ENCODE data around the gene IQCH. TPM values are rescaled to one million over a fixed set of nuclear protein-coding genes. Genes with fewer than 3 reads are reported as not detected.

IQCH gene
- total and polyA plus RNA-seq, 2 experiments from 2014 or later = 2.1 to 4.1 TPM

DNA sequence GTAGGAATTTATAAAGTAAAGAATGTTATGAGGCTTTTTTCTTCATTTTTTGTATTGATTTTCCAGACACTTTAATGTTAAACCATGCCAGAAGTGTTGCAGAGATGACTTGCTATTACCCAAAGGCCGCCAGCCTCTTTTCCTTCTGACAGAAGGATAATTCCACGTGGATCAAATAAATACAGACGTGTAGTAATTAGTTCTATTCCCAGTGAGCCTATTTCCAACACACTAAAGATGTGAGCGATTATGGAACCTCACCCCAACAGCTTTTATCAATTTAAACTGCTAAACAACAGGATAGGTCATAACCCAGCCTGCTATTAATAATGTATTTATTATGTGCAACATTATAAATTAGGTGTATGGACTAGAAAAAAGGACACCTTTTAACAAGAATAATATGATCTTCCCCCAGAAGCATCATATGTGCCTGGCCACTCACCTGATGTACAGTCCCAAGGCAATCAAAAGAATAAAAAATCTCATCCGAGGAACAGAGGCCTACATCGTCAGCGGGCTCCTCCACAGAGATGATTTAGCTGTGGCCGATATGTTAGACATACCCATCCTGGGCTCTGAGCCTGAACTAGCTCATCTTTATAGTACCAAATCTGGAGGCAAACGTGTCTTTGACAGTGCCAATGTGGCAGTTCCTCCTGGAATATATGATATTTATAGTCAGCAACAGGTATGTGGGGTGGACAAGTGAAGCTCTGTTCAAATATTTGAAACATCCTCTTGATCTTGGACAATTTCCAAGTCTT is 140.5 kb downstream of the IQCH start:
- Histone ChIP-seq H4K20me1 (ENCODE audit: insufficient read depth) (no peaks in the 10 kb centered on the region), H3K4me1 (ENCODE audit: insufficient read depth) (no peaks in the 10 kb centered on the region), H3K27me3 (replicated peaks; ENCODE audit: insufficient read depth) (no peaks in the 10 kb centered on the region), H2AFZ (no peak overlapping the region), H3K79me2 (ENCODE audit: insufficient read depth) (no peaks in the 10 kb centered on the region), H3K9me2 (ENCODE audit: insufficient read depth) (no peaks in the 10 kb centered on the region), H3K4me3 (no peak overlapping the region), H3K27ac (no peak overlapping the region), H3K9me3 (ENCODE audit: low read depth) (no peaks in the 10 kb centered on the region), H3K4me2 (ENCODE audit: unreplicated experiment) (no peak overlapping the region), H3K36me3 (ENCODE audit: low read depth) (no peaks in the 10 kb centered on the region), H3K9ac (no peak overlapping the region), H3F3A (ENCODE audit: insufficient read depth) (no peaks in the 10 kb centered on the region)
- no peak for DNase-seq
- in situ Hi-C loops (cut with MboI) = no loop called here
- TF ChIP-seq EZH2phosphoT487 (IDR thresholded peaks at IDR 0.05; ENCODE audit: insufficient read depth, low read depth) (no peak), EZH2 (IDR thresholded peaks at IDR 0.05; ENCODE audit: insufficient read depth, poor library complexity, severe bottlenecking) (no peak)
- WGBS, 2 experiments (ENCODE audit: low coverage in 1 of 2, low lambda C conversion rate in 2 of 2, missing lambda C conversion rate in 2 of 2) = 60 to 62% methylated on average over 9 of the region's 9 CpGs

DNA sequence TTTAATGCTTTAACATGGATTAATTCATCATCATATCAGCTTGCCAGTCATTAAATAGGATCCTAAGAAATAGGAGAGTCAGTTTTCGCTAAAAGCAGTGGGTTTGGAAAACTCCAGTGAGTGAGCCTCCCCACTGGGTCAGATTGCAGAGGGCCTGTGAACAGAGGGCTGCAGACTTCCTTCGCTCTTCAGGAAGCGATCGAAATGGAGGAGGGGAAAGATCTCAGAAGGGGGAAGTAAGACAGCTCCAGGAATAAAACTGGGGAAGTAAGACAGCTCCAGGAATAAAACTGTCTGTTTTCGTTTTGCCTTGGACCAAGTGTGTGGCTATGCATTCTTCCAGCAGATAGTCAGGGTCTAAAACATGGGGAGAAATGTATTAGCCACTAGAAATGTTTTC is 141.5 kb downstream of the IQCH start:
- Histone ChIP-seq H3F3A (ENCODE audit: insufficient read depth) (no peaks in the 10 kb centered on the region), H3K27ac (no peak overlapping the region), H3K9me3 (ENCODE audit: low read depth) (no peaks in the 10 kb centered on the region), H3K9me2 (ENCODE audit: insufficient read depth) (no peaks in the 10 kb centered on the region), H3K4me2 (ENCODE audit: unreplicated experiment) (no peak overlapping the region), H3K36me3 (ENCODE audit: low read depth) (no peaks in the 10 kb centered on the region), H3K4me3 (no peak overlapping the region), H3K9ac (no peak overlapping the region), H4K20me1 (ENCODE audit: insufficient read depth) (no peaks in the 10 kb centered on the region), H3K79me2 (ENCODE audit: insufficient read depth) (no peaks in the 10 kb centered on the region), H3K27me3 (replicated peaks; ENCODE audit: insufficient read depth) (no peaks in the 10 kb centered on the region), H3K4me1 (ENCODE audit: insufficient read depth) (no peaks in the 10 kb centered on the region), H2AFZ (no peak overlapping the region)
- no peak for DNase-seq
- TF ChIP-seq EZH2phosphoT487 (IDR thresholded peaks at IDR 0.05; ENCODE audit: insufficient read depth, low read depth) = no peak
- TF ChIP-seq EZH2 (IDR thresholded peaks at IDR 0.05; ENCODE audit: insufficient read depth, poor library complexity, severe bottlenecking) = no peak
- in situ Hi-C loops (cut with MboI) = no loop called here
- 93 to 96% methylated on average over 5 of the region's 5 CpGs for WGBS, 2 experiments (ENCODE audit: low coverage in 1 of 2, low lambda C conversion rate in 2 of 2, missing lambda C conversion rate in 2 of 2)

DNA sequence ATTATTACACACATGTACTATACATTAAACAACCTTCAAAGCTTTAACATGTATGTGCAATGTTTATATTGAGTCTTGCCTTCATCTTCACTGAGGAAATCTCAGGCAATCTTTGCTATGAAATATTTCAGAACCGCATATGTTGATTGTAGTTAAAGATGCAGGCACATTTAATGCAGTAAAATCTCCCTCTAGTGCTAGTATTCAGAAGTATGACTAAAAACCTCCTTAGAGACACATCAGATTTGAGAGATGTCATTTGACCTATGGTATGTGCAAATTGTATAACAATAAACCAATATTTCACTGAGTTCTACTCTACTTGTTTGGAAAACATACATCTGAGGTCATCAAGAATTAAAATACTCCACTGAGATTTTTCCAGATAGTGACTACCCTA is 142.6 kb downstream of the IQCH start:
- Histone ChIP-seq H3K4me1 (ENCODE audit: insufficient read depth) (no peaks in the 10 kb centered on the region), H3F3A (ENCODE audit: insufficient read depth) (no peaks in the 10 kb centered on the region), H3K79me2 (ENCODE audit: insufficient read depth) (no peaks in the 10 kb centered on the region), H3K4me3 (no peak overlapping the region), H3K9me2 (ENCODE audit: insufficient read depth) (no peaks in the 10 kb centered on the region), H4K20me1 (ENCODE audit: insufficient read depth) (no peaks in the 10 kb centered on the region), H3K4me2 (ENCODE audit: unreplicated experiment) (no peak overlapping the region), H3K27me3 (replicated peaks; ENCODE audit: insufficient read depth) (no peaks in the 10 kb centered on the region), H3K36me3 (ENCODE audit: low read depth) (no peaks in the 10 kb centered on the region), H3K27ac (no peak overlapping the region), H2AFZ (no peak overlapping the region), H3K9me3 (ENCODE audit: low read depth) (no peaks in the 10 kb centered on the region), H3K9ac (no peak overlapping the region)
- DNase-seq = no peak
- in situ Hi-C loops (cut with MboI) = no loop called here
- TF ChIP-seq EZH2 (IDR thresholded peaks at IDR 0.05; ENCODE audit: insufficient read depth, poor library complexity, severe bottlenecking) (no peak), EZH2phosphoT487 (IDR thresholded peaks at IDR 0.05; ENCODE audit: insufficient read depth, low read depth) (no peak)
- 66 to 67% methylated on average over 1 of the region's 1 CpG for WGBS, 2 experiments (ENCODE audit: low coverage in 1 of 2, low lambda C conversion rate in 2 of 2, missing lambda C conversion rate in 2 of 2)

DNA sequence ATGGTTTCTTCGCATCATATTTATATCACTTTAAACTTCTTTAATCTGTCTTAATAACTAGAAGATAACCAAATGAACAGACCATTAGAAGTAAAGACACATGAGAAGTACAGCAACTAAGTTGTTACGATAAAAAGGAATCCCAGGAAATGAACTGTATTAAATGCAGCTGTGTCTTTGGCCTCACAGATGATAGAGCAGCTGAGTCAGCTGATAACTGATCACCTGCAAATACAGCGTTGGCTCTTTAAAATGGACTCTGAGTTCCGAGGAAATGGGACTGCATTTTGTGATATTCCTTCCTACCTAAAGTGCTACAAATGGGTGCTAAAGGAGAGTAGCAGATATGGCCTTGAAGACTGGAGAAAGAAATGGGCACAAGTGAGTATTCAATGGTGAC is 145.3 kb downstream of the IQCH start:
- no peaks in the 10 kb centered on the region for H3K36me3 ChIP-seq (ENCODE audit: low read depth)
- H2AFZ ChIP-seq = no peak overlapping the region
- no peak overlapping the region for H3K27ac ChIP-seq
- H4K20me1 ChIP-seq (ENCODE audit: insufficient read depth) = no peaks in the 10 kb centered on the region
- H3K4me2 ChIP-seq (ENCODE audit: unreplicated experiment) = no peak overlapping the region
- no peak for DNase-seq
- WGBS, 2 experiments (ENCODE audit: low coverage in 1 of 2, low lambda C conversion rate in 2 of 2, missing lambda C conversion rate in 2 of 2) = 85 to 89% methylated on average over 4 of the region's 4 CpGs
- H3K27me3 ChIP-seq (replicated peaks; ENCODE audit: insufficient read depth) = no peaks in the 10 kb centered on the region
- in situ Hi-C loops (cut with MboI) = no loop called here
- H3K9ac ChIP-seq = no peak overlapping the region
- H3K9me2 ChIP-seq (ENCODE audit: insufficient read depth) = no peaks in the 10 kb centered on the region
- H3F3A ChIP-seq (ENCODE audit: insufficient read depth) = no peaks in the 10 kb centered on the region
- TF ChIP-seq EZH2 (IDR thresholded peaks at IDR 0.05; ENCODE audit: insufficient read depth, poor library complexity, severe bottlenecking) = no peak
- TF ChIP-seq EZH2phosphoT487 (IDR thresholded peaks at IDR 0.05; ENCODE audit: insufficient read depth, low read depth) = no peak
- no peaks in the 10 kb centered on the region for H3K9me3 ChIP-seq (ENCODE audit: low read depth)
- H3K79me2 ChIP-seq (ENCODE audit: insufficient read depth) = no peaks in the 10 kb centered on the region
- H3K4me1 ChIP-seq (ENCODE audit: insufficient read depth) = no peaks in the 10 kb centered on the region
- H3K4me3 ChIP-seq = no peak overlapping the region
